Left cardiac atrium (tissue), 4 donors: Measurements from ENCODE around the gene TSEN15. TPM values are rescaled to one million over a fixed set of nuclear protein-coding genes. Genes with fewer than 3 reads are reported as not detected.

Experiments
- ATAC-seq, 2 donors: fragments of 200-7000 bp; cut with Tn5 transposase; one replicate each; pipeline ENCODE4 v1.9.1; 2020; ENCODE audit warnings: mild to moderate bottlenecking in 2 of 2, moderate library complexity in 2 of 2
- DNase-seq: peaks from one replicate; pipeline ENCODE4 v3.0.0-alpha.2; 2020
- intact Hi-C, 2 donors: fragments of 100-400 bp; cut with DNase I; formaldehyde crosslinking; loops; one replicate each; pipeline versions ENCODE4 v1.14.1 to v1.15.1; 2022 to 2023
- long read RNA-seq: library from polyadenylated mRNA; unstranded; transcript quantifications from one replicate; pipeline ENCODE4 v2.0.0, GENCODE V29; 2021
- total RNA-seq, 2 donors: library from RNA; stranded (reverse); fragmentation: NEBNext Ultra II Directional; extraction: Animal tissue kit (Norgen Biotek cat#: 25700); gene quantifications; one replicate each; pipeline ENCODE4 v1.2.1, GENCODE V29; 2021
- donor health status: DM: no; HTN: yes; CAD: no.
- donor health status: DM: no; HTN: yes; CAD: no; lungs with severe emphysema.
- donor health status: DM: yes; HTN: yes; CAD: no.
- donor health status: Dilated cardiomyopathy.

Gene TSEN15
- 10 to 100 TPM; 20.2 to 23.6 TPM for total RNA-seq
- long read RNA-seq, transcript TSEN15-203 (4 exons, 1,844 nt) = minor isoform, 6 of 27 reads
- long read RNA-seq, transcript TSEN15-216 (5 exons, 1,986 nt) = major isoform, 17 of 27 reads
- long read RNA-seq, partial matches to known transcripts = 0 of 27 reads
- long read RNA-seq, other reads (novel, unspliced or antisense) = 2 of 27 reads

- intact Hi-C loops = no loop called here
- DNase-seq = peak; percentile 82
Observed at GRCh38 chr1:184051485-184052193, at the start of gene TSEN15. TSEN15 (plus strand) TSS chr1:184051730; CDS start chr1:184051756, 26 bp downstream.

GRCh38 chr1:184002071-184002470, 49.5 kb upstream of the TSEN15 start:
- DNase-seq = peak; percentile 29

More at GRCh38 chr1:184051485-184052193, at the start of gene TSEN15:
- peak; percentile 99 to 100 for ATAC-seq

GRCh38 chr1:184004935-184005334, 46.6 kb upstream of the TSEN15 start:
- DNase-seq (no peak), ATAC-seq (no peak)
- intact Hi-C loops = no loop called here

More at GRCh38 chr1:184002071-184002470, 49.5 kb upstream of the TSEN15 start:
- peak; percentile 38 to 97 for ATAC-seq
- intact Hi-C loops = no loop called here

- DNase-seq (no peak), ATAC-seq (no peak)
- intact Hi-C loops = no loop called here
Observed at GRCh38 chr1:184005506-184005905, 46.0 kb upstream of the TSEN15 start.

- no peak for ATAC-seq
- intact Hi-C loops = no loop called here
- DNase-seq = no peak
Observed at GRCh38 chr1:184010788-184011187, 40.7 kb upstream of the TSEN15 start.

- DNase-seq (no peak), ATAC-seq (no peak)
- intact Hi-C loops = no loop called here
Observed at GRCh38 chr1:184012187-184012586, 39.3 kb upstream of the TSEN15 start.

- no peak for DNase-seq
- intact Hi-C loops = no loop called here
- ATAC-seq = no peak
Observed at GRCh38 chr1:184014271-184014670, 37.3 kb upstream of the TSEN15 start.

GRCh38 chr1:184016169-184016568, 35.4 kb upstream of the TSEN15 start:
- intact Hi-C loops = no loop called here
- ATAC-seq (no peak), DNase-seq (no peak)

- ATAC-seq (no peak), DNase-seq (no peak)
- intact Hi-C loops = no loop called here
Observed at GRCh38 chr1:184017306-184017705, 34.2 kb upstream of the TSEN15 start.

GRCh38 chr1:184018622-184019021, 32.9 kb upstream of the TSEN15 start:
- DNase-seq (no peak), ATAC-seq (no peak)
- intact Hi-C loops = no loop called here

- ATAC-seq (peak in 1 of 2 donors; percentile 39), DNase-seq (no peak)
- intact Hi-C loops = no loop called here
Observed at GRCh38 chr1:184019069-184019468, 32.5 kb upstream of the TSEN15 start.

GRCh38 chr1:184019506-184019905, 32.0 kb upstream of the TSEN15 start:
- intact Hi-C loops = no loop called here
- no peak for DNase-seq
- ATAC-seq = no peak

- ATAC-seq (no peak), DNase-seq (no peak)
- intact Hi-C loops = no loop called here
Observed at GRCh38 chr1:184020328-184020727, 31.2 kb upstream of the TSEN15 start.

GRCh38 chr1:184020855-184021254, 30.7 kb upstream of the TSEN15 start:
- intact Hi-C loops = no loop called here
- ATAC-seq (no peak), DNase-seq (no peak)

- DNase-seq = no peak
- ATAC-seq = peak; percentile 69 to 90
- intact Hi-C loops = no loop called here
Observed at GRCh38 chr1:184021728-184022127, 29.8 kb upstream of the TSEN15 start.

GRCh38 chr1:184022668-184023067, 28.9 kb upstream of the TSEN15 start:
- DNase-seq (peak; percentile 33), ATAC-seq (peak; percentile 58 to 77)
- intact Hi-C loops = no loop called here

- no peak for DNase-seq
- ATAC-seq = no peak
- intact Hi-C loops = no loop called here
Observed at GRCh38 chr1:184023171-184023570, 28.4 kb upstream of the TSEN15 start.

- ATAC-seq (peak in 1 of 2 donors; percentile 48), DNase-seq (peak; percentile 33)
- intact Hi-C loops = no loop called here
Observed at GRCh38 chr1:184025242-184025675, 26.3 kb upstream of the TSEN15 start.

- intact Hi-C loops = no loop called here
- ATAC-seq = peak; percentile 23 to 55
- DNase-seq = no peak
Observed at GRCh38 chr1:184027826-184028695, 23.5 kb upstream of the TSEN15 start.
